BE2C (cell line): ENCODE data around the gene KRTAP10-2.

Experiments used
- DNase-seq: peaks from one replicate; pipeline ENCODE4 v3.0.0-alpha.2; 2020
- H3K27me3 ChIP-seq: fragments of 250-450 bp; sonication (Bioruptor Pico); 2 replicates; pipeline ENCODE4 v1.5.1; 2020; ENCODE audit warnings: mild to moderate bottlenecking
- H3K36me3 ChIP-seq: fragments of 250-450 bp; sonication (Bioruptor Pico); 2 replicates; pipeline ENCODE4 v1.5.1; 2020; ENCODE audit warnings: mild to moderate bottlenecking
- H3K4me1 ChIP-seq: fragments of 250-450 bp; sonication (Bioruptor Pico); 2 replicates; pipeline ENCODE4 v1.5.1; 2020
- H3K4me3 ChIP-seq: 2 replicates; pipeline ENCODE4 v1.5.1; 2011; ENCODE audit warnings: low read depth, low read length
- H3K9me3 ChIP-seq: fragments of 250-450 bp; sonication (Bioruptor Pico); 2 replicates; pipeline ENCODE4 v1.5.1; 2020
- CTCF ChIP-seq: IDR thresholded peaks from 2 replicates; pipeline ENCODE4 v1.5.1; 2012; ENCODE audit warnings: mild to moderate bottlenecking, low read depth, low read length

The KRTAP10-2 gene

GRCh38 chr21:44572959-44573583 lies 21.8 kb upstream of the KRTAP10-2 start:
- Histone ChIP-seq H3K4me1 (no peaks in the 10 kb centered on the region), H3K4me3 (no peak overlapping the region), H3K9me3 (no peaks in the 10 kb centered on the region), H3K36me3 (no peaks in the 10 kb centered on the region), H3K27me3 (peaks cover 16% of the 10 kb centered on the region)
- TF ChIP-seq CTCF: no peak
- no peak for DNase-seq

GRCh38 chr21:44571844-44572782 lies 20.8 kb upstream of the KRTAP10-2 start:
- DNase-seq: no peak
- Histone ChIP-seq H3K4me3 (no peak overlapping the region), H3K27me3 (peaks cover 16% of the 10 kb centered on the region), H3K9me3 (no peaks in the 10 kb centered on the region), H3K4me1 (no peaks in the 10 kb centered on the region), H3K36me3 (no peaks in the 10 kb centered on the region)
- TF ChIP-seq CTCF: no peak

- no peak for DNase-seq
- Histone ChIP-seq H3K27me3 (peaks cover 16% of the 10 kb centered on the region), H3K4me1 (no peaks in the 10 kb centered on the region), H3K4me3 (no peak overlapping the region), H3K36me3 (no peaks in the 10 kb centered on the region), H3K9me3 (no peaks in the 10 kb centered on the region)
- no peak for TF ChIP-seq CTCF
Observed at GRCh38 chr21:44571296-44571695, 20.0 kb upstream of the KRTAP10-2 start.

GRCh38 chr21:44569861-44570517 lies 18.7 kb upstream of the KRTAP10-2 start:
- no peak overlapping the region for H3K4me3 ChIP-seq
- H3K9me3 ChIP-seq: no peaks in the 10 kb centered on the region
- DNase-seq: no peak
- TF ChIP-seq CTCF: no peak
- H3K4me1 ChIP-seq: no peaks in the 10 kb centered on the region
- peaks cover 9% of the 10 kb centered on the region for H3K27me3 ChIP-seq
- no peaks in the 10 kb centered on the region for H3K36me3 ChIP-seq

GRCh38 chr21:44568667-44569556 lies 17.6 kb upstream of the KRTAP10-2 start:
- H3K36me3 ChIP-seq: no peaks in the 10 kb centered on the region
- no peaks in the 10 kb centered on the region for H3K4me1 ChIP-seq
- DNase-seq: no peak
- no peak for TF ChIP-seq CTCF
- peaks cover 9% of the 10 kb centered on the region for H3K27me3 ChIP-seq
- no peak overlapping the region for H3K4me3 ChIP-seq
- H3K9me3 ChIP-seq: no peaks in the 10 kb centered on the region
